ENCODE data around the gene JMY. TPM values are rescaled to one million over a fixed set of nuclear protein-coding genes. Genes with fewer than 3 reads are reported as not detected.

JMY gene, protein sequence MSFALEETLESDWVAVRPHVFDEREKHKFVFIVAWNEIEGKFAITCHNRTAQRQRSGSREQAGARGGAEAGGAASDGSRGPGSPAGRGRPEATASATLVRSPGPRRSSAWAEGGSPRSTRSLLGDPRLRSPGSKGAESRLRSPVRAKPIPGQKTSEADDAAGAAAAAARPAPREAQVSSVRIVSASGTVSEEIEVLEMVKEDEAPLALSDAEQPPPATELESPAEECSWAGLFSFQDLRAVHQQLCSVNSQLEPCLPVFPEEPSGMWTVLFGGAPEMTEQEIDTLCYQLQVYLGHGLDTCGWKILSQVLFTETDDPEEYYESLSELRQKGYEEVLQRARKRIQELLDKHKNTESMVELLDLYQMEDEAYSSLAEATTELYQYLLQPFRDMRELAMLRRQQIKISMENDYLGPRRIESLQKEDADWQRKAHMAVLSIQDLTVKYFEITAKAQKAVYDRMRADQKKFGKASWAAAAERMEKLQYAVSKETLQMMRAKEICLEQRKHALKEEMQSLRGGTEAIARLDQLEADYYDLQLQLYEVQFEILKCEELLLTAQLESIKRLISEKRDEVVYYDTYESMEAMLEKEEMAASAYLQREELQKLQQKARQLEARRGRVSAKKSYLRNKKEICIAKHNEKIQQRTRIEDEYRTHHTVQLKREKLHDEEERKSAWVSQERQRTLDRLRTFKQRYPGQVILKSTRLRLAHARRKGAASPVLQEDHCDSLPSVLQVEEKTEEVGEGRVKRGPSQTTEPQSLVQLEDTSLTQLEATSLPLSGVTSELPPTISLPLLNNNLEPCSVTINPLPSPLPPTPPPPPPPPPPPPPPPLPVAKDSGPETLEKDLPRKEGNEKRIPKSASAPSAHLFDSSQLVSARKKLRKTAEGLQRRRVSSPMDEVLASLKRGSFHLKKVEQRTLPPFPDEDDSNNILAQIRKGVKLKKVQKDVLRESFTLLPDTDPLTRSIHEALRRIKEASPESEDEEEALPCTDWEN
- 3.5 TPM in 2 replicates for total RNA-seq

DNA sequence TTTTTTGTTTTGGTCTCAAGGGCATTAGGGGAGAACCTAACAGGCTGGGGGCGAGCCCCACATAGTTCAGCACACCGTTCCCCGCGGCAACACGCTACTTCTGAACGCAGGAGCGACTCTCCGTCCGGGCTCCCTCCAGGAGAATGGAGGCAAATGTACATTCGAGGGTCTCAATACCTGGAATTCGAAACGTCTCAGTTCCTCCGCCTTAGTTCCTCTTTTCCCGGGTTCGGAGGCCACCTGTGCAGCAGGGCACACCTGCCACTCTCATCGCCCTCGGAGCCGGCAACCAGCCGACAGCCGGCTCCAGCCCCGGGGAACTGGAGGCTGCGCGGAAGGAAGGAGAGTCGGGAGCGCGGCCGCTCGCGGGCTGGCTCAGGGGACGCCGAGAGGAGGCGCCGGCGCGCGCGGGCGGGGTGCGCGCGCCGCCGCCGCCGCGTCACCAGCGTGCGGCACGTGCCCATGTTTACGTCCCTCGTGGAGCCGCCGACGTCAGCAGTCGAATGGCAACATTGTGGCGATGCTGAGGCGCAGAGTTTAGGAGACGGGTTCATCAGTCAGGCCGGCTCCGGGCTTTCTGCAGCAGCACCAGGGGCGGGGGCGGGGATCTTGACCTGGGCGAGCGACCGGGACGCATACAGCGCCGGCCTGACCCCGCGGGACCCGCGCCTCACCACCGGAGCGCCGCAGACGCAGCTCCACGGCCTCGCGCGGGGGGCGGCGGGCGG is at the start of gene JMY:
Gene JMY, plus strand, starts transcription at position 498 of the 728 bp plus-strand sequence. CDS start 520 bp downstream, outside the sequence.

Other genes with a start within 250 kb of the JMY start
- gene DMGDH, start 166.5 kb upstream of the JMY start, total RNA-seq = 0.86 and 1.9 TPM in 2 replicates
- 8.9 and 9.2 TPM in 2 replicates for gene BHMT2, start 166.4 kb upstream of the JMY start, total RNA-seq
- not detected in 2 replicates for gene BHMT, start 124.3 kb upstream of the JMY start, total RNA-seq